Anterior cingulate cortex (tissue), 58 donors: ENCODE measurements around the gene NCK1.
"Not testable (repeated sequence)": the region's sequence is repeated elsewhere in the genome, so short reads cannot be mapped to it uniquely, and the experiment has no call there.

Experiments used
- DNase-seq, 58 donors: peaks; one replicate each; lab custom pipeline; 2025; lab: John Stamatoyannopoulos, UW

The NCK1 gene

DNA sequence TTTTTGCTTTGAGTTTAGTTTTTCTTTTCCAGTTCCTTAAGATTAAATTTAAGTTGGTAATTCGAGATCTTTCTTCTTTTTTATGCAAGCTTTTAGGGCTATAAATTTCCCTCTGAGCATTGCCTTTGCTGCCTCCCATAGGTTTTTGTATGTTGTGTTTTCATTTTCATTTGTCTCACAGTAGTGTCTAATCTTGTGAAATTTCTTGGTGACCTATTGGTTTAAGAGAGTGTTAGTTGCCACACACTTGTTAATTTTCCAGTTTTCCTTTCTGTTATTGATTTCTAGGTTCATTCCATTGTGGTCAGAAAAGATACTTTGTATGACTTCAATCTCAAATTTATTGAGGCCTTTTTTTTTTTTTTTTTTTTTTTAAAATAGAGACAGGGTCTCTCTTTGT, 77.5 kb downstream of the NCK1 start:
- no peak for DNase-seq

DNA sequence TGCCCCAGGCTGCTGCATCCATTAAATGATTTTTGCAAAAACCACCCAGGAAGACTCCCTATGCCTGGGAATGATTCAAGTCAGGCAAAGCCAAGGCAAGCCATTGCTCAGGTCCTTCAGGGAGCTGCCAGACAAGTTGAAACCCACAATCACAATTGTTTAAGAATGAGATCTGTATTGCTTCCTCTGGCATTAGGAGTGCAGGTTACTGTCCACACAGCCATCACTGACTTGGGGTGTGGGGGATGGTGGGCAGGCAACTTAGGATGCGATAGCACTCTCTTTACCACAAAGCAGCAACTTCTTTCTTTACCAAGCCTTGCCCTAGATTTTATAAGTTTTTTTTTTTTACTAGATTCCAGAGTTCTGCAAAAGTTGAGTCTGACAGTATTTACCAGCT, 80.8 kb downstream of the NCK1 start:
- no peak for DNase-seq

DNA sequence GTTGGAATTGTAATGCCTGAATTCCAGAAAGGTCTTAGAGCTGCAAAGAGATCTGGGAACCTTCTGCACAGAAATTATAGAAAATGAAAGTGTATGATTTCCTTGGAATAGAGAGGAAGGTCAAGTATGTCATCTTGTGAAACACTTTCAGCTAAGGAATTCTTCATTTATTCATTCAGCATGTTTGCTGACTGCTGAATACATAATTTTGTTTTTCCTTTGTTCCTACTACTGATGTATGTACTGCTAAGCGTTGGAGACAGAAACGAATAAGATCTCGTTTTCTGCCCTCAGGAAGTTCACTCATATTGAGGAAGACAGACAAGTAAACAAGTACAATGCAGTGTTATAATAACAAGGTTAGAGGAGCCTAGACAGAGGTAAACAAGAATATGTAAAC, 81.4 kb downstream of the NCK1 start:
- DNase-seq = no peak

DNA sequence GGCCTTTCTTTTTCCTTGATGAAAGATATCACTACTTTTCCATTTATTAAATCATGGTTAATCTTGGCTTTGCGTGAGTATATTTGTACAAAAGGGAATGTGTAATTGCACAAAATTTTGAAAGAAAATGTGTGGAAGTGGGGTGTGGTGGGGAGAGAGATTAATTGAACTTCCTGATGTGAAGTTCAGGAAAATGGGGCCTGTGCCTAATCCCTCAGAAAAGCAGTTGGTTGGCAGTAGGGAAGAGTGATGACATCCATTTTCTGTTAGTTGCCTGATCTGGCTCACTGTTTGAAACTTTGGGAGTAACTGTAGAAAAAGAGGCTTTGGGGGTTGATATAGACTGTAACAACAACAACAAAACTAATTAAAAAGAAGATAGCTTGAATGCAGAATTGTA, 85.0 kb downstream of the NCK1 start:
- DNase-seq = no peak

DNA sequence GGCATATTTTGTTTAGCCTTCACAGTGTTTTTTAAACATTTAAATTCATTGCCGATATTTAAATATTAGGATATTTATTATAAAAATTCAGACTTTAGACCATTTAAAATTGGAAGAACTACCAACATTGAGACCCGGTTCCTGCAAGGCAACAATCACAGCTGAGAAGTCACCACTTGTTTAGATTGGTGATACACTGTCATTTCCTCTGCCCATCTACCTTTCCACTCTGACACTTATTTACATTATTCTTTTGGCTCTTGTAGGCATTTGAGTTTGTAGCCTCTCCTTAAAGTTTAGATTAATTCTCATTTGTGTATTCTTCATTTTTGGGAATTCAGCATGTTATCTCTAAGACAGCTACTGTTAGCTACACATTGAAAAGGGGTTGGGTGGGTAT, 85.5 kb downstream of the NCK1 start:
- no peak for DNase-seq

GRCh38 chr3:136949146-136949545, 87.1 kb downstream of the NCK1 start:
- no peak for DNase-seq

DNA sequence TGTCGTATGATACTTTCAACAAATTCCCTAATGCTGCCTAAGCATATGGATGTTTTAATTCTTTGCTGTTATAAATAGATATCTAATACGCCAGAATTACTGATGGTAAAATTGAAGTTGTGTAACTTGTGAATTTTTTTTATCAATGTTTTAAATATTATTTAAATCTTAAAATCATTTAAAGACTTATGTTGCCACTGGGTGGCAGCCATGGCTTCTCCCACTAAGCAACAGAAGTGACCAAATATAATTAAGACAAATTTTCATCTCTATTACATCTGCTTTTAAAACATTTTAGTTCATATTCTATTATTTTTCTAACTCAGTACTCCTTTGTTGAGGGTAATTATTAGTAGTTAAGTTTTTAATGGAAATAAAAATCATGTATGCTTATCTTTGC, 87.7 kb downstream of the NCK1 start:
- DNase-seq = no peak

- DNase-seq = no peak
Observed at GRCh38 chr3:136950623-136951022, 88.6 kb downstream of the NCK1 start.

- DNase-seq = no peak
Observed at GRCh38 chr3:136952292-136952691, 90.3 kb downstream of the NCK1 start.

- no peak for DNase-seq
Observed at GRCh38 chr3:136954251-136954650, 92.2 kb downstream of the NCK1 start.

- DNase-seq = no peak
Observed at GRCh38 chr3:136954980-136955780, 93.2 kb downstream of the NCK1 start.

DNA sequence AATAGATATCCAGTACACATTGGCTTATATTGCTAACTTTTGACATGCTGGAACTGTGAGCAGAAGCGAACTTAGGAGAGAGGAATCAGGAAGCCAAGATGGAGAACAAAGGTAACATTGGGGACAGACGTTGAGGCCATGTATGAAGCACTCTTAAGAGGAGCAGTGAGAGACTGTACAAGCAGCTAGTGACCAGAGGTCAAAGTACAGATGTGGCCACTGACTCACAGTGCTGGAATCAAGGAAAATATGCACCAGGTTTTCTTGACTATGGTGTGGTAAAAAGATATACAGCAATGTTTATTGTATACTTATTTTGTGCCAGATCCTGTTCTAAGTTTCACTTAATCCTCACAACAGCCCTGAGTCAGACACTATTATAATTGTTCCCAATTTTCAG, 93.8 kb downstream of the NCK1 start:
- DNase-seq = no peak

- no peak for DNase-seq
Observed at GRCh38 chr3:136956971-136957370, 95.0 kb downstream of the NCK1 start.

DNA sequence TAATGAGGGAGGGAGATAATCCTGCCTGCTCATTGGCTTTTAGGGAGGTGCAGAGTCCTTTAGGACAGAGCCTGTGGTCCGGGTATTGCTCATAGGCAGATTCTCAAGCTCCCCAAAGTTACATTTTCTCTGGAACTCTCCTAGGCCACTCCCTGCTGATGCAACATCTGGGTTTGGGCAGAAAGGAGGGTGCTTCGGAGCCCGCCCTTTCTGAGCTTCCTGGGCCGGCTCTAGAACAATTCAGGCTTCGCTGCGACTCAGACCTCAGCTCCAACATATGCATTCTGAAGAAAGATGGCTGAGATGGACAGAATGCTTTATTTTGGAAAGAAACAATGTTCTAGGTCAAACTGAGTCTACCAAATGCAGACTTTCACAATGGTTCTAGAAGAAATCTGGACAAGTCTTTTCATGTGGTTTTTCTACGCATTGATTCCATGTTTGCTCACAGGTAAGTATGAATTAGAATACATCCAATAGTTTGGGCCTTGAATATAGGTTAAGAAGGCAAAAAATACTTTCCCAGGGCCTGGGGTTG, 95.8 kb downstream of the NCK1 start, which contains the start of gene IL20RB:
TSS of gene IL20RB (plus strand) at position 233 of the 538 bp plus-strand sequence. CDS start at position 364, 131 bp downstream.
- no peak for DNase-seq

DNA sequence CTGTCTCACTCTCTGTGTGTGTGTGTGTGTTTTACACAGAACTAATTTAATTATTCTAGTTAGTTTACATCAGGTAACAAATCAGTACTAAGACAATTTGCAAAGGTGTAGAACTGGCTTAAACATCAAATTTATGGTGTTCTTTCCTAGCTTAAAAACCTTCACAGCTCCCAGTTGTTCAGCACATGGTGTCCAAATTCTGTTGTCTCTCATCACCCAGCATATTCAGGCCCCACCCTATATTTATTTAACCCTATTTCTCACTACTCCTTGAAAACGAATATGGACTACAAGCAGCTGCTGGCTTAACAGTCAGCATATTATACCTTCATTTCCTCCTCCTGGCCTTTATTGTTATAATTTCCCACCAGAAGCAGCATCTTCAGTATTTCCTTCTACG, 96.9 kb downstream of the NCK1 start:
- DNase-seq = no peak

DNA sequence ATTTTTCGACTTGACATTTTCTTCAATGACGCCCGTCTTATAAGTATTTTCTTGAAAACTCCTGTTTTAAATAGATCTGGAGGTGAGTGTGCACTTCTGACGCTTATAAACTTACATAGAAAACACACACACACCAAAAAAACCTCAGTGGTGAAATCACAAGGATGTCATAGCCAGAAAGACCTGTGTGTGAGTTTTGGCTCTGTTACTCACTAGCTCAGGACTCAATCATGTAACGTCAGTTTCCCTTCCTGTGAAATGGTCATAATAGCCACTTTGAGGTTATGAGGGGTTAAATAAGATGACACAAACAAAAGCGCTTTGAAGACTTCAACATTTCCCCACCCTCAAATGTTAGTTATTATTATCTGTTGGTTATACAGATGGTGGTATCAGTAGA, 97.6 kb downstream of the NCK1 start:
- DNase-seq = no peak

DNA sequence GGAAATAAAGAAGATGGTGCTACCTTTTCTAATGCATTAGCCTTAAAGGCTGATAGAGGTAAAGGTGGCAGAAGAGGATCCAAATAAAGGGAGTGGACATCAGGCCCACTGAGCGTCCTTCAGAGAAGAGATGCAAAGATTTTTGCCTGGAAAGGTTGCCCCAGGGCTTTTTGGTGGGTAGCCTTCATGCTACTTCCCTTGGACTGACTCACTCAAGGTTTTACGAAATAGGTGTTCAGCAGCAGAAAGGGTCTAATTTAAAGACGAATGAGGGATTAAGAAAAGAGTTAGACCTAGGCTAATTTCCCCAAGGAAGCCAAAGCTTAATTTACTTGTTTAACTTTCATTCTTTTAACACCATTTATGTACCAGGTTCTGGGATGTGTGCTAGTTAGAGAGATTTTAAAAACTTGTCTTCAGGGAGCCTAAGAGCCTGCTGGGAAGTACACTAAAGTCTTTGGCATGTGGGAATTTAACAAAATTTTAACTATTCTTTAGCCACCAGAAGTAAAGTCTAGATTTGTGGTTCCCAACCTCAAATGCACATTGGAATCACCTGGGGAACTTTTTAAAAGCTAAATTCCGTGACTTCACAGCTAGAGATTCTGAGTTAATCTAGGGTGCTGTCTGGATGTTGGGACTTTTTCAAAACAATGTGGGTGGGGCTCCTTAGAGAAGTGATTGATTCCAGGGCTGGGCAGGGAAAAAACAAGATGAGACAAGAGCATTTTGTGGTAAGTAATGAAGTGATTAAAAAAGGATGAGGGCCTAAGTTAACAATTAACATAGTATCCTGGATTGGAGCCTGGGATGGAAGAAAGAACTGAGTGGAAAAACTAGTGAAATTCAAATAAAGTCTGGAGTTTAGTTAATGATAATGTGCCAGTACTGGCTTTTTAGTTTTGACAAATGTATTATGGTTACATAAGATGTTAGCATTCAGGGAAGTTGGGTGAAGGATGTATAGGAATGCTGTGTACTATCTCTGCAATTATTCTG, 99.1 kb downstream of the NCK1 start:
- DNase-seq = no peak

- DNase-seq = no peak
Observed at GRCh38 chr3:136962927-136963326, 100.9 kb downstream of the NCK1 start.

DNA sequence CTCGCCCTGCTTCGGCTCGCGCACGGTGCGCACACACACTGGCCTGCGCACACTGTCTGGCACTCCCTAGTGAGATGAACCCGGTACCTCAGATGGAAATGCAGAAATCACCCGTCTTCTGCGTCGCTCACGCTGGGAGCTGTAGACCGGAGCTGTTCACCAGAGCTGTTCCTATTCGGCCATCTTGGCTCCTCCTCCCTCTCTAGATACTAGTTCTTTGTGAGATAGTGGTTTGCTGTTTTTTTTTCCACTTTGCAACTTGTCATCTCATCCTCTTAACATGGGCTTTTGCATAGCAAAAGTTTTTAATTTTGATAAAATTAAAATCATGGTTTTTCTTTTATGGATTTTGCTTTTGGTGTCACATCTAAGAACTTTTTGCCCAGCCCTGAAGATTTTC, 107.5 kb downstream of the NCK1 start:
- DNase-seq = not testable (repeated sequence)

- DNase-seq = no peak
Observed at GRCh38 chr3:136973352-136973751, 111.3 kb downstream of the NCK1 start.

DNA sequence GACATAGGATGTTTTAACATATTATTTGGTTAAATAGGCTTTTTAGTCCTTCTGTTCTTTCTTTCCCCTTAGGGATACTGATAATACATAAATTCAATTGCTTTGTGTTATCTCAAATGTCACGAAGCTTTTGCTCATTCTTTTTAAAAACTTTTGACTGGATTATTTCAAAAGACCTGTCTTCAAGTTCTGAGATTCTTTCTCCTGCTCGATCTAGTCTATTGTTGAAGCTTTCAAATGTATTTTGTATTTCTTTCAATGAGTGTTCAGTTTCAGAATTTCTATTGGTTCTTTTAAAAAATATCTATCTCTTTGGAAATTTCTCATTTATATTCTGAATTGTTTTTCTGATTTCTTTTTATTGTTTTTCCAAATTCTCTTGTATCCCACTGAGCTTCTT, 112.7 kb downstream of the NCK1 start:
- no peak for DNase-seq
